Endodermal cell (in vitro differentiated cells): ENCODE measurements around the gene UNC119. TPM values are rescaled to one million over a fixed set of nuclear protein-coding genes. Genes with fewer than 3 reads are reported as not detected.

Source experiments
- DNase-seq: peaks from one replicate; pipeline ENCODE4 v3.0.0-alpha.2; 2017
- H3K27ac ChIP-seq: 2 replicates; pipeline ENCODE4 v1.5.1; 2013; ENCODE audit warnings: mild to moderate bottlenecking, low read depth, low read length, moderate library complexity
- H3K27me3 ChIP-seq: 2 replicates; pipeline ENCODE4 v1.6.1; 2013; ENCODE audit warnings: mild to moderate bottlenecking, low read length, moderate library complexity; ENCODE audit not compliant: insufficient read depth, control insufficient read depth, poor library complexity, severe bottlenecking
- H3K36me3 ChIP-seq: 2 replicates; pipeline ENCODE4 v1.7.0; 2013; ENCODE audit warnings: mild to moderate bottlenecking, low read length, moderate library complexity; ENCODE audit not compliant: control insufficient read depth, insufficient read depth
- H3K4me1 ChIP-seq: one replicate; pipeline ENCODE4 v1.7.0; 2013; ENCODE audit warnings: low read length; ENCODE audit not compliant: control insufficient read depth, insufficient read depth
- H3K4me3 ChIP-seq: 2 replicates; pipeline ENCODE4 v1.5.1; 2013; ENCODE audit warnings: mild to moderate bottlenecking, low read length, moderate library complexity
- H3K9ac ChIP-seq: 2 replicates; pipeline ENCODE4 v1.6.1; 2013; ENCODE audit warnings: mild to moderate bottlenecking, low read length, moderate library complexity; ENCODE audit not compliant: poor library complexity, severe bottlenecking; ENCODE audit errors: extremely low read depth
- H3K9me3 ChIP-seq: 2 replicates; pipeline ENCODE4 v1.6.1; 2013; ENCODE audit warnings: mild to moderate bottlenecking, low read length, moderate library complexity; ENCODE audit not compliant: control insufficient read depth
- H3K27ac Mint-ChIP-seq: 2 replicates; pipeline ENCODE4 v1.8.0; 2020; ENCODE audit warnings: mixed read lengths
- H3K27me3 Mint-ChIP-seq: 2 replicates; pipeline ENCODE4 v1.8.0; 2021; ENCODE audit warnings: mild to moderate bottlenecking, mixed read lengths; ENCODE audit not compliant: insufficient read depth
- H3K36me3 Mint-ChIP-seq: 2 replicates; pipeline ENCODE4 v1.8.0; 2020; ENCODE audit warnings: low read depth, mixed read lengths
- H3K4me1 Mint-ChIP-seq: 2 replicates; pipeline ENCODE4 v1.8.0; 2020; ENCODE audit warnings: mixed read lengths
- H3K4me3 Mint-ChIP-seq: 2 replicates; pipeline ENCODE4 v1.8.0; 2020; ENCODE audit warnings: mild to moderate bottlenecking, moderate library complexity, mixed read lengths
- H3K9me3 Mint-ChIP-seq: 2 replicates; pipeline ENCODE4 v1.8.0; 2020; ENCODE audit warnings: mild to moderate bottlenecking, mixed read lengths
- WGBS, 2 experiments: methylation state at CpG; one replicate each; pipeline versions ENCODE4 v1.1.5 to v1.1.7; 2013; ENCODE audit warnings: missing lambda C conversion rate in 2 of 2, mixed read lengths in 1 of 2; ENCODE audit not compliant: insufficient coverage in 1 of 2, insufficient read length in 1 of 2; 5-methylcytosine and 5-hydroxymethylcytosine counted together
- total RNA-seq, 2 donors: library from RNA; stranded (reverse); fragmentation: NEBNext Ultra II Directional in 1 of 2; extraction: Animal tissue kit (Norgen Biotek cat#: 25700) in 1 of 2; gene quantifications; 2 replicates in 1 of 2; 3 replicates in 1 of 2; pipeline ENCODE4 v1.2.1, GENCODE V29; 2021
- TF ChIP-seq, protein P1 (sequence below): fragments of 200-600 bp; sonication (generic); conservative IDR thresholded peaks from 2 replicates; pipeline ENCODE4 v1.5.0; 2021; ENCODE audit warnings: antibody characterized with exemption, mild to moderate bottlenecking

The UNC119 gene
- total RNA-seq, 2 donors from 2014 or later = 46.7 to 59.0 TPM

DNA sequence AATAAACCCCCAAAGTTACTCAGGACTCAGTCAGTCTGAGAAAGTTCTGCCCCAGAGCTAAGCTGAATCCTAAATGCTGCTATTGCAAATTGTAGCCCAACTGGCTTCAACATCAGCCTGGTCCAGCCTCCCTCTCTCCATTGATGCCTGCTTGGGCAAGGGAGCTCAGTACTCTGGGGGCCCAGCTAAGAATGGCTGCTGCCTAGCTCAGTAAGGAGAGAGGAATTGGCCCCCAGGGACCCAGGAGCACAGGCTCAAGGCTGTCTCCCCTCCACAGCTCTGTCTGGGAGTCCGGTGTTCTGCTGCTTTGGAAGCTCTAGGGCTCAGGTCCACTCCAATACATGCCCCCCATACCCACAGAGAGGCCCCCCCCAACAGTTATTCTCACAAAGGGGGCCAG is 1.6 kb downstream of the UNC119 start:
- no peak overlapping the region for H3K9ac ChIP-seq
- TF ChIP-seq, protein P1, sequence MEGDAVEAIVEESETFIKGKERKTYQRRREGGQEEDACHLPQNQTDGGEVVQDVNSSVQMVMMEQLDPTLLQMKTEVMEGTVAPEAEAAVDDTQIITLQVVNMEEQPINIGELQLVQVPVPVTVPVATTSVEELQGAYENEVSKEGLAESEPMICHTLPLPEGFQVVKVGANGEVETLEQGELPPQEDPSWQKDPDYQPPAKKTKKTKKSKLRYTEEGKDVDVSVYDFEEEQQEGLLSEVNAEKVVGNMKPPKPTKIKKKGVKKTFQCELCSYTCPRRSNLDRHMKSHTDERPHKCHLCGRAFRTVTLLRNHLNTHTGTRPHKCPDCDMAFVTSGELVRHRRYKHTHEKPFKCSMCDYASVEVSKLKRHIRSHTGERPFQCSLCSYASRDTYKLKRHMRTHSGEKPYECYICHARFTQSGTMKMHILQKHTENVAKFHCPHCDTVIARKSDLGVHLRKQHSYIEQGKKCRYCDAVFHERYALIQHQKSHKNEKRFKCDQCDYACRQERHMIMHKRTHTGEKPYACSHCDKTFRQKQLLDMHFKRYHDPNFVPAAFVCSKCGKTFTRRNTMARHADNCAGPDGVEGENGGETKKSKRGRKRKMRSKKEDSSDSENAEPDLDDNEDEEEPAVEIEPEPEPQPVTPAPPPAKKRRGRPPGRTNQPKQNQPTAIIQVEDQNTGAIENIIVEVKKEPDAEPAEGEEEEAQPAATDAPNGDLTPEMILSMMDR = no peak
- peaks cover 4% of the 10 kb centered on the region for H3K4me1 ChIP-seq
- H3K4me3 ChIP-seq = peak overlapping the region; percentile 86
- H3K36me3 ChIP-seq = peaks cover 22% of the 10 kb centered on the region
- Mint-ChIP-seq H3K27me3 (no peaks in the 10 kb centered on the region), H3K4me3 (peak overlapping the region; percentile 85), H3K36me3 (peaks cover 25% of the 10 kb centered on the region), H3K4me1 (peaks cover 27% of the 10 kb centered on the region), H3K27ac (no peak overlapping the region), H3K9me3 (no peaks in the 10 kb centered on the region)
- no peaks in the 10 kb centered on the region for H3K27me3 ChIP-seq
- 92% methylated on average over 1 of the region's 1 CpG; no CpG with 5 or more reads in 1 of the 2 experiments for WGBS, 2 experiments
- DNase-seq = no peak
- H3K27ac ChIP-seq = no peak overlapping the region
- no peaks in the 10 kb centered on the region for H3K9me3 ChIP-seq

DNA sequence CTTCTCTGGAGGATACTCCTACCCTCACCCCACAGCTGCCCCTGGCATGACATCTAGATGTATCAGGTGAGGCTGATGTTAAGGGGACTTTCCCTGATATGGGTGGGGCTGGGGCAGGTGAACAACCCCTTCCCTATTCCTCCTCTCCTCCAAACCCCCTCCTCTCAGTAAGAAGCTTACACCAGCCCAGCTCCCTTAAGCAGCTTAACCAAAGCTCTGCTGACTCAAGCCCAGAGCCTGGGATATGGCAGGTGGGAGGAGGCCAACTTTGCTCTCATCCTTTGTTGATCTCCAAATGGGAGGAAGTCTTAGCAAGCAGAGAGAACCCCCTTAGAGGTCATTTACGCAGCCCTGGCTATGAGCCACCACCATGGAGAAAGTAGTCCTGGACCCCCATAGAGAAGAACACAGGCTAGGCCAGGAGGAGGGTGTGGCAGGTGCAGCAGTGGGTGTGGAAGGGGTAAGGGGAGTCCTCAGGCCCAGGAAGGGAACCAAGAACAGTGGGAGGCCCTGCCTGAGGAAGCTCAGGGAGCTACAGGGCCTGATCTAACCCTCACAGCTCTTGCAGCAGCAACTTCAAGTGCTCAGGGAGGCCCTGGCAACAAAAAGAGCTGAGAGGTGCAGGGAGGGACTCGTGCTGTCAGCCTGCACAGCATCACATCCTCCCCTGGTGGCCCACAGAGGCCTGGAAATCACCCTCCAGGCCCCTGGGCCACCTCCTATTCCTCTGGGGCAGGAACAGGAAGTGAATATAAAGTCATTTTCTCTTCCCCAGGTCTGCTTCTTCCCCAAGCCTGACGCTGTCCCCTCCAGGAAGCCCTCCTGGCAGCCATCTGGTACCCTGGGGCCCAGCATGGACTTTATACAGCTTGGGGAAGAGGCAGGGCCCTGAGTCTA is 2.9 kb downstream of the UNC119 start:
- no peaks in the 10 kb centered on the region for H3K9me3 Mint-ChIP-seq
- DNase-seq = peak; percentile 55
- TF ChIP-seq, protein P1 = no peak
- Histone ChIP-seq H3K4me3 (no peak overlapping the region), H3K36me3 (peaks cover 12% of the 10 kb centered on the region), H3K9ac (no peak overlapping the region), H3K9me3 (no peaks in the 10 kb centered on the region), H3K27ac (no peak overlapping the region), H3K27me3 (no peaks in the 10 kb centered on the region), H3K4me1 (peaks cover 4% of the 10 kb centered on the region)
- H3K4me1 Mint-ChIP-seq = peaks cover 31% of the 10 kb centered on the region
- H3K4me3 Mint-ChIP-seq = no peak overlapping the region
- peak overlapping the region; percentile 79 for H3K27ac Mint-ChIP-seq
- H3K36me3 Mint-ChIP-seq = peaks cover 15% of the 10 kb centered on the region
- WGBS, 2 experiments = 85 to 100% methylated on average over 1 to 3 of the region's 3 CpGs
- H3K27me3 Mint-ChIP-seq = no peaks in the 10 kb centered on the region

DNA sequence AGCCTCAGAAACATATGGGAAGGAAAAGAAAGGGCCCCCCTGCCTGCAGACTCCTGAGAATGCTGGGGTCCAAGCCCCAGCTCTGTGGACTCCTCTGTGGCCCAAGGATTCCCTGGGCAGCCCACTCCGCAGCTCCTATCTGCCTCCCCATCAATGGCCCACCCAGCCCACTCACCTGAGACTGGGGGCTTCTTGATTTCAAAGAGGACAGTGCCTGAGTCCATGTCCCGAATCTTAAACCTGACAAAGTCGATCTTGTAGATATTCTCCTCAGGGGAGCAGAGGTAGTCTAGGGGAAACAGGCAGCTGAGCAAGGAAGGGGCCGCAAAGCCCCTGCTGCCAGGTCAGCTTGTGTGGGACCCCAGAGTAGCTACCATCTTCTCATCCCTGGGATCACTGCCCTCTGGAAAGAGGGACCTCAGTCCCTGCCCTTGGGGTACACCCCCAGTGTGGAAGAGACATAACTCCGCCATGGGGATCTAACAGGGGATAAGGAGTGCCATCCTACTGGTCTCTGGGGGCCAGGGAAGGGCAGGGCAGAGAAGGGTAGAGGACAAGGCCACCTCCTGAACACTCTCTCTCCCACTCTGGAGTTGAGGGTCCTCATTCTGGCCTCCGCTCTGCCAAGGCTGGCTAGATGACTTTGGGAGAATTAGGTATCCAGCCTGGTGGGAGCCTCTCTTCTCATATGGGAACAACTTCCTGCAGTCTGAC is 3.9 kb downstream of the UNC119 start:
- peaks cover 28% of the 10 kb centered on the region for H3K4me1 Mint-ChIP-seq
- H3K4me3 Mint-ChIP-seq = no peak overlapping the region
- Histone ChIP-seq H3K9ac (no peak overlapping the region), H3K27ac (no peak overlapping the region), H3K4me1 (peaks cover 4% of the 10 kb centered on the region), H3K4me3 (no peak overlapping the region), H3K36me3 (peaks cover 3% of the 10 kb centered on the region), H3K9me3 (no peaks in the 10 kb centered on the region), H3K27me3 (no peaks in the 10 kb centered on the region)
- TF ChIP-seq, protein P1 = no peak
- WGBS, 2 experiments = 87 to 94% methylated on average over 3 to 6 of the region's 6 CpGs
- H3K27ac Mint-ChIP-seq = no peak overlapping the region
- H3K27me3 Mint-ChIP-seq = no peaks in the 10 kb centered on the region
- DNase-seq = peak; percentile 54
- peaks cover 6% of the 10 kb centered on the region for H3K36me3 Mint-ChIP-seq
- no peaks in the 10 kb centered on the region for H3K9me3 Mint-ChIP-seq
